Liver (tissue), 9 donors: ENCODE results near the gene EEF2K. TPM values are rescaled to one million over a fixed set of nuclear protein-coding genes. Genes with fewer than 3 reads are reported as not detected.

Experiments used
- DNase-seq: peaks from one replicate; pipeline ENCODE4 v3.0.0-alpha.2; 2017; ENCODE audit warnings: low spot score
- H3K27ac ChIP-seq, 2 donors: one replicate each; pipeline ENCODE4 v1.7.0; 2013; ENCODE audit warnings: inconsistent platforms in 2 of 2, low read length in 2 of 2, control low read depth in 1 of 2, low read depth in 1 of 2, mild to moderate bottlenecking in 1 of 2
- H3K27me3 ChIP-seq, 4 donors: one replicate each; pipeline versions ENCODE4 v1.6.1 to v1.7.0; 2013; ENCODE audit warnings: low read length in 3 of 4, inconsistent platforms in 1 of 4, mild to moderate bottlenecking in 1 of 4, moderate library complexity in 1 of 4; ENCODE audit not compliant: control insufficient read depth in 4 of 4, insufficient read depth in 4 of 4
- H3K36me3 ChIP-seq, 4 donors: one replicate each; pipeline versions ENCODE4 v1.6.1 to v1.7.0; 2013; ENCODE audit warnings: low read length in 3 of 4, mild to moderate bottlenecking in 3 of 4, low read depth in 1 of 4, moderate library complexity in 1 of 4; ENCODE audit not compliant: control insufficient read depth in 4 of 4, insufficient read depth in 3 of 4
- H3K4me1 ChIP-seq, 4 donors: one replicate each; pipeline versions ENCODE4 v1.6.1 to v1.7.0; 2013; ENCODE audit warnings: low read length in 3 of 4, mild to moderate bottlenecking in 3 of 4, moderate library complexity in 1 of 4; ENCODE audit not compliant: control insufficient read depth in 4 of 4, insufficient read depth in 4 of 4
- H3K4me3 ChIP-seq, 3 donors: one replicate each; pipeline versions ENCODE4 v1.6.1 to v1.7.0; 2013; ENCODE audit warnings: low read length in 3 of 3, control low read depth in 1 of 3, low read depth in 1 of 3, mild to moderate bottlenecking in 1 of 3
- H3K9ac ChIP-seq, 2 donors: one replicate each; pipeline ENCODE4 v1.7.0; 2013; ENCODE audit warnings: low read length in 2 of 2, mild to moderate bottlenecking in 2 of 2, moderate library complexity in 2 of 2, control low read depth in 1 of 2, low read depth in 1 of 2
- H3K9me3 ChIP-seq, 4 donors: one replicate each; pipeline versions ENCODE4 v1.6.1 to v1.7.0; 2013; ENCODE audit warnings: low read length in 3 of 4; ENCODE audit not compliant: control insufficient read depth in 4 of 4
- EGR1 ChIP-seq, 2 donors: IDR thresholded peaks; 2 replicates each; pipeline ENCODE4 v1.6.1; 2016 to 2018; ENCODE audit warnings: antibody characterized with exemption in 2 of 2, low read depth in 2 of 2
- FOXA1 ChIP-seq: IDR thresholded peaks from 2 replicates; pipeline ENCODE4 v1.6.1; 2016; ENCODE audit warnings: antibody characterized with exemption
- FOXA2 ChIP-seq: IDR thresholded peaks from 2 replicates; pipeline ENCODE4 v1.6.1; 2016; ENCODE audit warnings: antibody characterized with exemption
- GABPA ChIP-seq, 2 donors: IDR thresholded peaks in 1 of 2; conservative IDR thresholded peaks in 1 of 2; 2 replicates each; pipeline ENCODE4 v1.6.1; 2016; ENCODE audit warnings: antibody characterized with exemption in 2 of 2, mild to moderate bottlenecking in 1 of 2, moderate library complexity in 1 of 2
- HNF4G ChIP-seq: IDR thresholded peaks from 2 replicates; pipeline ENCODE4 v1.6.1; 2016; ENCODE audit warnings: antibody characterized with exemption
- RAD21 ChIP-seq, 2 donors: IDR thresholded peaks; 2 replicates each; pipeline ENCODE4 v1.6.1; 2016; ENCODE audit warnings: antibody characterized with exemption in 2 of 2, mild to moderate bottlenecking in 2 of 2
- RXRA ChIP-seq, 2 donors: IDR thresholded peaks; 2 replicates each; pipeline ENCODE4 v1.6.1; 2017 to 2018; ENCODE audit warnings: antibody characterized with exemption in 2 of 2, mild to moderate bottlenecking in 1 of 2
- SP1 ChIP-seq: IDR thresholded peaks from 2 replicates; pipeline ENCODE4 v1.6.1; 2018; ENCODE audit warnings: antibody characterized with exemption, mild to moderate bottlenecking
- YY1 ChIP-seq: IDR thresholded peaks from 2 replicates; pipeline ENCODE4 v1.6.1; 2016; ENCODE audit warnings: antibody characterized with exemption, mild to moderate bottlenecking
- WGBS: extraction: QIAGEN DNeasy Blood & Tissue Kit; methylation state at CpG from one replicate; pipeline ENCODE4 v1.1.7; 2013; 5-methylcytosine and 5-hydroxymethylcytosine counted together
- polyA plus RNA-seq, 2 donors: library from polyadenylated mRNA; stranded (reverse) in 1 of 2; unstranded in 1 of 2; fragments of 200-250 nt in 1 of 2; fragments of >200 nt in 1 of 2; fragmentation: Nextera tagmentation in 1 of 2; extraction: Ambion mirVana in 1 of 2; gene quantifications; one replicate each; pipeline versions ENCODE4 v1.2.1 to v1.2.3, GENCODE V29; 2013 to 2015
- total RNA-seq, 2 donors: library from RNA; depleted of rRNA; stranded (reverse); fragments of >200 nt; gene quantifications; one replicate each; pipeline ENCODE4 v1.2.3, GENCODE V29; 2014
- TF ChIP-seq, protein P1 (sequence below): IDR thresholded peaks from 2 replicates; pipeline ENCODE4 v1.6.1; 2016; ENCODE audit warnings: antibody characterized with exemption
- TF ChIP-seq, protein P2 (sequence below): IDR thresholded peaks from 2 replicates; pipeline ENCODE4 v1.6.1; 2016; ENCODE audit warnings: antibody characterized with exemption
- TF ChIP-seq, protein P3 (sequence below): IDR thresholded peaks from 2 replicates; pipeline ENCODE4 v1.6.1; 2016; ENCODE audit warnings: antibody characterized with exemption
- donor health status: healthy.
- donor health status: healthy.
- donor health status: healthy.
- donor health status: healthy.
- donor health status: healthy.

EEF2K gene
- total and polyA plus RNA-seq, 4 donors, result 3.2 to 14.3 (median 8.0) TPM

DNA sequence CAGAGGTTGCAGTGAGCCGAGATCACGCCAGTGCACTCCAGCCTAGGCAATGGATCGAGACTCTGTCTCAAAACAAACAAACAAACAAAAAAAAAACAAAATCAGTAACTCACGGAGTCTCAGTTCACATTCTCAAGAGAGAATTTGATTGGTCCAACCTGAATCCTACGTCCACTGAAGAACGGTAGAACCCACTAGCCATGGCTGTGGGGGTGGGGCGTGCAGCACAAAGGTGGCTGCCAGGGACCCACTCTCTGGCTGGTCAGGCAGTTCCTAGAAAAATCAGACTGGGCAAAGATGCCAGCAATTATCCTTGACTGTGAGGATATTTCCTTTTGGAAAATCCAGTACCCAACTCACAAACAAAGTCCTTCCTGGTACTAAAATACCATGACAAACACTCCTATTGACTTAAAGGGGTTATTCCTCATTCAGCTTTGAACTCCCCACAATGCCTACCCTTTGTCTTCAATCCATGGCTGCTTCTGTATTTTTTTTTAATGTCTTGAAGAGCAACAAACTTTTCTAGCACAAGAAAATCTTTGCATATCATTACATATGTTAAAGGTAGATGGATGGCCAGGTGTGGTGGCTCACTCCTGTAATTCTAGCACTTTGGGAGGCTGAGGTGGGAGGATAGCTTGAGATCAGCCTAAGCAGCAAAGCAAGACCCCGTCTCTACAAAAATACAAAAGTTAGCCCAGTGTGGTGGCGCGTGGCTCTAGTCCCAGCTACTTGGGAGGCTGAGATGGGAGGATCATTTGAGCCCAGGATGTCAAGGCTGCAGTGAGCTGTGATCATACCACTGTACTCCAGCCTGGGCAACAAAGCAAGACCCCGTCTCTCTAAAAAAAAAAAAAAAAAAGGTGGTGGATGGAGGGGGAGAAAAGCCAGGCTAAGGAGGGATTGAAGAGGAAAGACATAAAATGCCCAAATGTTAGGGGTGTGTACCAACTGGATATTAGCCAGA lies 87.3 kb downstream of the EEF2K start:
- WGBS, result 91% methylated on average over 11 of the region's 11 CpGs
- Histone ChIP-seq H3K36me3 (no peaks in the 10 kb centered on the region), H3K4me1 (peaks cover 2 to 7% (median 4%) of the 10 kb centered on the region in 4 donors), H3K9me3 (no peaks in the 10 kb centered on the region), H3K4me3 (no peak overlapping the region), H3K27me3 (no peaks in the 10 kb centered on the region), H3K9ac (no peak overlapping the region), H3K27ac (no peak overlapping the region)
- no peak for DNase-seq
- TF ChIP-seq RAD21 (IDR thresholded peaks at IDR 0.05) (no peak), FOXA1 (no peak), HNF4G (no peak), GABPA (IDR thresholded peaks at IDR 0.05 in 1 of 2, conservative IDR thresholded peaks at IDR 0.05 in 1 of 2) (no peak), EGR1 (IDR thresholded peaks at IDR 0.05; ENCODE audit: low read depth in 2 of 2) (no peak), FOXA2 (no peak)
- TF ChIP-seq, protein P1, sequence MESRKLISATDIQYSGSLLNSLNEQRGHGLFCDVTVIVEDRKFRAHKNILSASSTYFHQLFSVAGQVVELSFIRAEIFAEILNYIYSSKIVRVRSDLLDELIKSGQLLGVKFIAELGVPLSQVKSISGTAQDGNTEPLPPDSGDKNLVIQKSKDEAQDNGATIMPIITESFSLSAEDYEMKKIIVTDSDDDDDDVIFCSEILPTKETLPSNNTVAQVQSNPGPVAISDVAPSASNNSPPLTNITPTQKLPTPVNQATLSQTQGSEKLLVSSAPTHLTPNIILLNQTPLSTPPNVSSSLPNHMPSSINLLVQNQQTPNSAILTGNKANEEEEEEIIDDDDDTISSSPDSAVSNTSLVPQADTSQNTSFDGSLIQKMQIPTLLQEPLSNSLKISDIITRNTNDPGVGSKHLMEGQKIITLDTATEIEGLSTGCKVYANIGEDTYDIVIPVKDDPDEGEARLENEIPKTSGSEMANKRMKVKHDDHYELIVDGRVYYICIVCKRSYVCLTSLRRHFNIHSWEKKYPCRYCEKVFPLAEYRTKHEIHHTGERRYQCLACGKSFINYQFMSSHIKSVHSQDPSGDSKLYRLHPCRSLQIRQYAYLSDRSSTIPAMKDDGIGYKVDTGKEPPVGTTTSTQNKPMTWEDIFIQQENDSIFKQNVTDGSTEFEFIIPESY, result no peak

DNA sequence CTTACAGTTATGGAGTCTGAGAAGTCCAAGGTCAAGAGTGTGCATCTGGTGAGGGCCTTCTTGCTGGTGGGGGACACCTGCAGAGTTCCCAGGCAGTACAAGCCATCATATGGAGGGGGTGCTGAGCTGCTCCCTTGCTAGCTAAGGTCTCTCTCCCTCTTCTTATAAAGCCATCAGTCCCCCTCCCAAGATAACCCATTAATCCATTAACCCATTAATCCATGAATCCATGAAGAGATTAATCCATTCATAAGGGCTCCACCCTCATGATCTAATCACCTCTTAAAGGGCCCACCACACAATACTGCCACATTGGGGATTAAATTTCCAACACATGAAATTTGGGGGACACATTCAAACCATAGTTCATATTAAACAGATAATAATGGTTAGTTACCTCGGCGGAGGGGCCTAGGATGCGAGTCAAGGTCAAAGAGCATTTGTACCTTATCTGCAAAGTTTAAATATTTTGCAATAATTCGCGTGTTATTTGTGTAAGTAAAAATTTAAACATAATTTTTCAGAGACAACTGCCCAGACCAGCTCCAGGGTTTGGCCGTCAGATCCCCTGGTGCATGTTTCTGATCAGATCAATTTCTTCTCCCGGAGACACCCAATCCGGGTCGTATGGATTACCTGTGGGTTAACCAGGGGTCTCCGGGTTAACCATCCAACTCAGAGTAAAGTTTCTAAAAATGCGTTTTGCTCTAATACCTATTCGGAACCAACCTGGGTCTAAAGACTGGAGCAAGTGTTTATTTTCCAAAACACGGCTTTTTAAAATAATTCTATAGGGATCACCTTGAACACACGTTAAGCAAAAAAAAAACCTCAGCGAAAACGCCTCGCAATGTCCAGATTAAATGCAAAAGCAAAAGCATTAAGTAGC lies 90.4 kb downstream of the EEF2K start:
- no peaks in the 10 kb centered on the region for H3K27me3 ChIP-seq
- no peaks in the 10 kb centered on the region for H3K36me3 ChIP-seq
- WGBS, result 2% methylated on average over 17 of the region's 17 CpGs
- H3K9ac ChIP-seq, result peak overlapping the region; percentile 70 to 96
- peak overlapping the region in 1 of 2 donors; percentile 43 for H3K27ac ChIP-seq
- H3K9me3 ChIP-seq, result no peaks in the 10 kb centered on the region
- TF ChIP-seq YY1 (no peak), RAD21 (IDR thresholded peaks at IDR 0.05) (no peak), FOXA2 (no peak), EGR1 (IDR thresholded peaks at IDR 0.05; ENCODE audit: low read depth in 2 of 2) (peak in 1 of 2 donors; percentile 58), RXRA (IDR thresholded peaks at IDR 0.05) (no peak), GABPA (IDR thresholded peaks at IDR 0.05 in 1 of 2, conservative IDR thresholded peaks at IDR 0.05 in 1 of 2) (no peak), SP1 (no peak)
- TF ChIP-seq, protein P2, sequence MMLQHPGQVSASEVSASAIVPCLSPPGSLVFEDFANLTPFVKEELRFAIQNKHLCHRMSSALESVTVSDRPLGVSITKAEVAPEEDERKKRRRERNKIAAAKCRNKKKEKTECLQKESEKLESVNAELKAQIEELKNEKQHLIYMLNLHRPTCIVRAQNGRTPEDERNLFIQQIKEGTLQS, result no peak
- TF ChIP-seq, protein P3, sequence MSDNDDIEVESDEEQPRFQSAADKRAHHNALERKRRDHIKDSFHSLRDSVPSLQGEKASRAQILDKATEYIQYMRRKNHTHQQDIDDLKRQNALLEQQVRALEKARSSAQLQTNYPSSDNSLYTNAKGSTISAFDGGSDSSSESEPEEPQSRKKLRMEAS, result no peak
- peak overlapping the region; percentile 56 to 77 (median 71) for H3K4me3 ChIP-seq
- peaks cover 2 to 18% (median 11%) of the 10 kb centered on the region in 4 donors for H3K4me1 ChIP-seq
- no peak for DNase-seq
